Psoas muscle (tissue), 8 donors: ENCODE measurements around the gene RPS6KA3. TPM values are rescaled to one million over a fixed set of nuclear protein-coding genes. Genes with fewer than 3 reads are reported as not detected.

Experiments used
- ATAC-seq, 4 donors: fragments of 200-7000 bp; cut with Tn5 transposase; one replicate each; pipeline ENCODE4 v1.9.1; 2020; ENCODE audit warnings: moderate library complexity in 3 of 4, mild to moderate bottlenecking in 2 of 4
- DNase-seq, 2 donors: peaks; one replicate each; pipeline ENCODE4 v3.0.0-alpha.2; 2020
- H3K27ac ChIP-seq: fragments of 200-600 bp; one replicate; pipeline ENCODE4 v1.8.0; 2022
- H3K27me3 ChIP-seq, 3 donors: fragments of 200-600 bp in 1 of 3; one replicate each; pipeline versions ENCODE4 v1.6.1 to v1.8.0; 2013 to 2022; ENCODE audit warnings: low read length in 2 of 3, mild to moderate bottlenecking in 2 of 3, moderate library complexity in 1 of 3; ENCODE audit not compliant: insufficient read depth in 3 of 3
- H3K36me3 ChIP-seq, 2 donors: fragments of 200-600 bp in 1 of 2; one replicate each; pipeline versions ENCODE4 v1.6.1 to v1.8.0; 2013 to 2022; ENCODE audit warnings: low read depth in 1 of 2, mild to moderate bottlenecking in 1 of 2, moderate library complexity in 1 of 2; ENCODE audit not compliant: insufficient read depth in 1 of 2
- H3K4me1 ChIP-seq: fragments of 200-600 bp; one replicate; pipeline ENCODE4 v1.8.0; 2022
- H3K4me3 ChIP-seq: fragments of 200-600 bp; one replicate; pipeline ENCODE4 v1.8.0; 2022; ENCODE audit warnings: mild to moderate bottlenecking
- H3K9me3 ChIP-seq: fragments of 200-600 bp; one replicate; pipeline ENCODE4 v1.8.0; 2022
- CTCF ChIP-seq: fragments of 200-600 bp; IDR thresholded peaks from one replicate; pipeline ENCODE4 v1.8.0; 2022; ENCODE audit warnings: antibody characterized with exemption
- WGBS, 3 donors: extraction: QIAGEN DNeasy Blood & Tissue Kit; methylation state at CpG; one replicate each; pipeline versions ENCODE4 v1.1.6 to v1.1.7; 2013; 5-methylcytosine and 5-hydroxymethylcytosine counted together
- intact Hi-C, 2 donors: fragments of 100-400 bp; cut with DNase I; formaldehyde crosslinking; loops; one replicate each; pipeline versions ENCODE4 v1.11.0 to v1.14.2; 2022
- polyA plus RNA-seq, 3 donors: library from polyadenylated mRNA; stranded (reverse); fragments of 200-250 nt; gene quantifications; one replicate each; pipeline ENCODE4 v1.2.3, GENCODE V29; 2013
- total RNA-seq, 4 donors: library from RNA; stranded (reverse); fragmentation: NEBNext Ultra II Directional in 2 of 4; extraction: Animal tissue kit (Norgen Biotek cat#: 25700) in 2 of 4; gene quantifications; one replicate each; pipeline versions ENCODE4 v1.2.1 to v1.2.4, GENCODE V29; 2021 to 2023
- donor health status: healthy with polysubstance abuse.
- donor health status: DM: no; HTN: no; CAD: no; lungs with moderate emphysema.
- donor health status: Bipolar disorder and iron deficiency.
- donor health status: healthy.
- donor health status: DM: yes; HTN: yes; CAD: no.
- donor health status: DM: no; HTN: no; CAD: no.
- donor health status: DM: no; HTN: no; CAD: no.
- donor health status: DM: yes; HTN: yes; CAD: no.

RPS6KA3 gene
- total and polyA plus RNA-seq, 7 donors: 35.4 to 91.9 (median 66.2) TPM

- TF ChIP-seq CTCF: no peak
- Histone ChIP-seq H3K27ac (peak overlapping the region; percentile 57), H3K27me3 (no peaks in the 10 kb centered on the region), H3K4me3 (no peak overlapping the region), H3K4me1 (no peaks in the 10 kb centered on the region), H3K9me3 (no peaks in the 10 kb centered on the region), H3K36me3 (no peaks in the 10 kb centered on the region)
- ATAC-seq: no peak
- DNase-seq: no peak
- 60 to 90% (median 90%) methylated on average over 2 of the region's 2 CpGs for WGBS, 3 donors
- intact Hi-C loops: loop anchor here in 1 of 2 donors (10.0 kb wide), 1 partner anchor 47 kb away; the partner anchor contains the start of gene RPS6KA3
Measured at GRCh38 chrX:20311505-20311904, 44.8 kb upstream of the RPS6KA3 start.

- DNase-seq (no peak), ATAC-seq (peak in 3 of 4 donors; percentile 55 to 62 (median 60))
- Histone ChIP-seq H3K4me1 (no peaks in the 10 kb centered on the region), H3K36me3 (no peaks in the 10 kb centered on the region), H3K4me3 (no peak overlapping the region), H3K9me3 (no peaks in the 10 kb centered on the region), H3K27ac (peak overlapping the region; percentile 57), H3K27me3 (no peaks in the 10 kb centered on the region)
- WGBS, 3 donors: 24 to 41% (median 32%) methylated on average over 8 of the region's 8 CpGs
- no peak for TF ChIP-seq CTCF
- intact Hi-C loops: loop anchor here in 1 of 2 donors (10.0 kb wide), 1 partner anchor 45 kb away; the partner anchor contains the start of gene RPS6KA3
Measured at GRCh38 chrX:20309806-20310205, 43.1 kb upstream of the RPS6KA3 start.

- Histone ChIP-seq H3K36me3 (no peaks in the 10 kb centered on the region), H3K4me1 (no peaks in the 10 kb centered on the region), H3K9me3 (no peaks in the 10 kb centered on the region), H3K27me3 (no peaks in the 10 kb centered on the region), H3K4me3 (no peak overlapping the region), H3K27ac (no peak overlapping the region)
- ATAC-seq (no peak), DNase-seq (no peak)
- no peak for TF ChIP-seq CTCF
- intact Hi-C loops: no loop called here
- WGBS, 3 donors: 52 to 93% (median 87%) methylated on average over 3 of the region's 3 CpGs
Measured at GRCh38 chrX:20306668-20307067, 40.0 kb upstream of the RPS6KA3 start.

- Histone ChIP-seq H3K27ac (no peak overlapping the region), H3K27me3 (no peaks in the 10 kb centered on the region), H3K4me1 (peaks cover 7% of the 10 kb centered on the region), H3K9me3 (no peaks in the 10 kb centered on the region), H3K4me3 (no peak overlapping the region), H3K36me3 (no peaks in the 10 kb centered on the region)
- WGBS, 3 donors: 78 to 96% (median 94%) methylated on average over 5 of the region's 5 CpGs
- no peak for ATAC-seq
- no peak for TF ChIP-seq CTCF
- intact Hi-C loops: no loop called here
- no peak for DNase-seq
Measured at GRCh38 chrX:20300822-20301221, 34.1 kb upstream of the RPS6KA3 start.

GRCh38 chrX:20294957-20295356 lies 28.2 kb upstream of the RPS6KA3 start:
- ATAC-seq (peak in 1 of 4 donors; percentile 42), DNase-seq (no peak)
- peaks cover 7% of the 10 kb centered on the region for H3K4me1 ChIP-seq
- no peaks in the 10 kb centered on the region for H3K27me3 ChIP-seq
- intact Hi-C loops: no loop called here
- H3K36me3 ChIP-seq: no peaks in the 10 kb centered on the region
- no peaks in the 10 kb centered on the region for H3K9me3 ChIP-seq
- H3K4me3 ChIP-seq: no peak overlapping the region
- WGBS, 3 donors: 30 to 52% (median 44%) methylated on average over 2 of the region's 2 CpGs
- no peak overlapping the region for H3K27ac ChIP-seq
- no peak for TF ChIP-seq CTCF
